Stomach (tissue), 4 donors: ENCODE data around the gene SLC24A4.

ENCODE experiments used
- EP300 ChIP-seq: sonication (generic); formaldehyde crosslinking; IDR thresholded peaks from one replicate; pipeline ENCODE4 v1.6.1; 2017; ENCODE audit warnings: antibody characterized with exemption
- POLR2A ChIP-seq, 4 donors: fragments of 450-650 bp; IDR thresholded peaks; one replicate each; pipeline ENCODE4 v1.6.1; 2016; ENCODE audit warnings: antibody characterized with exemption in 4 of 4, control low read depth in 2 of 4, mild to moderate bottlenecking in 1 of 4, moderate library complexity in 1 of 4
- POLR2AphosphoS5 ChIP-seq, 3 donors: sonication (generic); formaldehyde crosslinking; IDR thresholded peaks; one replicate each; pipeline ENCODE4 v1.6.1; 2016; ENCODE audit warnings: antibody characterized with exemption in 3 of 3
- TF ChIP-seq, protein P1 (sequence below), 7 experiments: fragments of 450-650 bp in 4 of 7; fragments of 200-600 bp in 3 of 7; sonication (generic) in 3 of 7; IDR thresholded peaks; one replicate each; pipeline ENCODE4 v1.5.1; 2016 to 2019; ENCODE audit warnings: antibody characterized with exemption in 7 of 7, control low read depth in 2 of 7, mild to moderate bottlenecking in 1 of 7

DNA sequence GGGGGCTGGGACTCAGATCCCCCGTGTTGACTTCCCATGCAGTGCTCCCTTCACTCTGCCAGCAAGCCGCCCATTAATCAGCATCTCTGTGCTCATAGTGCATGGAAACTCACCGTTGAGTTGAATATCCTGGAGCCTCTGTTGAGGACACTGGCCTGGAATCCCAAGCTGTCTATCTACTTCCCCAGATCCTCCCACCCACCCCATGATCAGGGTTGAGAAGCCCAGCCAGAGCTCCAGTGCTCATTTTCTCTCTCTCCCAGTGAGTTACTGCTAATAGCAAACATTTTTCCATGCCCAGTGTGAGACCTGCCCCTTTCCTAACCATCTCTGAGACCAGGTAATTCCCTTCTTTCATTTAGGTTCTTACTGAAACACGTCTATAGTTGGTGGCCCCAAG lies 88.2 kb downstream of the SLC24A4 start:
- TF ChIP-seq, protein P1, sequence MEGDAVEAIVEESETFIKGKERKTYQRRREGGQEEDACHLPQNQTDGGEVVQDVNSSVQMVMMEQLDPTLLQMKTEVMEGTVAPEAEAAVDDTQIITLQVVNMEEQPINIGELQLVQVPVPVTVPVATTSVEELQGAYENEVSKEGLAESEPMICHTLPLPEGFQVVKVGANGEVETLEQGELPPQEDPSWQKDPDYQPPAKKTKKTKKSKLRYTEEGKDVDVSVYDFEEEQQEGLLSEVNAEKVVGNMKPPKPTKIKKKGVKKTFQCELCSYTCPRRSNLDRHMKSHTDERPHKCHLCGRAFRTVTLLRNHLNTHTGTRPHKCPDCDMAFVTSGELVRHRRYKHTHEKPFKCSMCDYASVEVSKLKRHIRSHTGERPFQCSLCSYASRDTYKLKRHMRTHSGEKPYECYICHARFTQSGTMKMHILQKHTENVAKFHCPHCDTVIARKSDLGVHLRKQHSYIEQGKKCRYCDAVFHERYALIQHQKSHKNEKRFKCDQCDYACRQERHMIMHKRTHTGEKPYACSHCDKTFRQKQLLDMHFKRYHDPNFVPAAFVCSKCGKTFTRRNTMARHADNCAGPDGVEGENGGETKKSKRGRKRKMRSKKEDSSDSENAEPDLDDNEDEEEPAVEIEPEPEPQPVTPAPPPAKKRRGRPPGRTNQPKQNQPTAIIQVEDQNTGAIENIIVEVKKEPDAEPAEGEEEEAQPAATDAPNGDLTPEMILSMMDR (IDR thresholded peaks at IDR 0.05), result no peak
- TF ChIP-seq POLR2AphosphoS5 (IDR thresholded peaks at IDR 0.05) (no peak), POLR2A (IDR thresholded peaks at IDR 0.05) (no peak), EP300 (no peak)
